ENCODE measurements around the gene GCSAML.

DNA sequence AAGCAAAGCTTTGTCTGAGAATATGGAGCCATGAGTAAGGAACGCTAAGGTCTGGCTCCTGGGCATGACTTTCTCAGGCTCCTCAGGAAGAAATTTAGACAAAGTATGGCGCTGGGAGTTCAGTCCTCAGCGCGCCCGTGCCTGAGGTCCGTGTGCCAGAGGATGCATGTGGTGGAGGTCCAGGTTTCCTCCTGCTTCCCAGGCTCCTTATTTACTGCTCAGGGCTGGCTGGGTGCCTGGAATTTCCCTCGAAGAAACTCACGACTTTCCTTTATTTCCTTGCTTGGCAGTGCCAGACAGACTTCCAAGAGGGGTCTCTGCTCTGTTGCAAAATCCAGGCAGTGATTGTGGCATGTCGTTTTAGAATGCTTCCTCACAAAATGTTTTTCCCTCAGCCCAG is 13.3 kb downstream of the GCSAML start:
- no peak for TF ChIP-seq CTCF (IDR thresholded peaks at IDR 0.05; ENCODE audit: insufficient read depth, low read length)
- TF ChIP-seq, protein P1, sequence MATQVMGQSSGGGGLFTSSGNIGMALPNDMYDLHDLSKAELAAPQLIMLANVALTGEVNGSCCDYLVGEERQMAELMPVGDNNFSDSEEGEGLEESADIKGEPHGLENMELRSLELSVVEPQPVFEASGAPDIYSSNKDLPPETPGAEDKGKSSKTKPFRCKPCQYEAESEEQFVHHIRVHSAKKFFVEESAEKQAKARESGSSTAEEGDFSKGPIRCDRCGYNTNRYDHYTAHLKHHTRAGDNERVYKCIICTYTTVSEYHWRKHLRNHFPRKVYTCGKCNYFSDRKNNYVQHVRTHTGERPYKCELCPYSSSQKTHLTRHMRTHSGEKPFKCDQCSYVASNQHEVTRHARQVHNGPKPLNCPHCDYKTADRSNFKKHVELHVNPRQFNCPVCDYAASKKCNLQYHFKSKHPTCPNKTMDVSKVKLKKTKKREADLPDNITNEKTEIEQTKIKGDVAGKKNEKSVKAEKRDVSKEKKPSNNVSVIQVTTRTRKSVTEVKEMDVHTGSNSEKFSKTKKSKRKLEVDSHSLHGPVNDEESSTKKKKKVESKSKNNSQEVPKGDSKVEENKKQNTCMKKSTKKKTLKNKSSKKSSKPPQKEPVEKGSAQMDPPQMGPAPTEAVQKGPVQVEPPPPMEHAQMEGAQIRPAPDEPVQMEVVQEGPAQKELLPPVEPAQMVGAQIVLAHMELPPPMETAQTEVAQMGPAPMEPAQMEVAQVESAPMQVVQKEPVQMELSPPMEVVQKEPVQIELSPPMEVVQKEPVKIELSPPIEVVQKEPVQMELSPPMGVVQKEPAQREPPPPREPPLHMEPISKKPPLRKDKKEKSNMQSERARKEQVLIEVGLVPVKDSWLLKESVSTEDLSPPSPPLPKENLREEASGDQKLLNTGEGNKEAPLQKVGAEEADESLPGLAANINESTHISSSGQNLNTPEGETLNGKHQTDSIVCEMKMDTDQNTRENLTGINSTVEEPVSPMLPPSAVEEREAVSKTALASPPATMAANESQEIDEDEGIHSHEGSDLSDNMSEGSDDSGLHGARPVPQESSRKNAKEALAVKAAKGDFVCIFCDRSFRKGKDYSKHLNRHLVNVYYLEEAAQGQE (IDR thresholded peaks at IDR 0.05; ENCODE audit: insufficient replicate concordance, low read depth) = no peak

Measured in HL-60 (cell line).